NCI-H128 (cell line): ENCODE results near the gene NFIA.

Experiments
- DNase-seq: peaks from one replicate; lab custom pipeline; 2025; ENCODE audit not compliant: unreplicated experiment; lab: John Stamatoyannopoulos, UW

NFIA gene

GRCh38 chr1:61290525-61290924 lies 208.2 kb downstream of the NFIA start:
- DNase-seq: no peak

- no peak for DNase-seq
These were observed 210.8 kb downstream of the NFIA start for GRCh38 chr1:61293197-61293596.

GRCh38 chr1:61293986-61294504 lies 211.7 kb downstream of the NFIA start:
- no peak for DNase-seq

GRCh38 chr1:61294930-61295329 lies 212.6 kb downstream of the NFIA start:
- DNase-seq: no peak

- DNase-seq: no peak
These were observed 213.6 kb downstream of the NFIA start for GRCh38 chr1:61295818-61296537.

GRCh38 chr1:61297887-61298286 lies 215.5 kb downstream of the NFIA start:
- DNase-seq: no peak

GRCh38 chr1:61299463-61299862 lies 217.1 kb downstream of the NFIA start:
- DNase-seq: no peak

GRCh38 chr1:61300899-61301298 lies 218.5 kb downstream of the NFIA start:
- no peak for DNase-seq

- no peak for DNase-seq
These were observed 219.7 kb downstream of the NFIA start for GRCh38 chr1:61301824-61302657.

GRCh38 chr1:61307422-61308142 lies 225.2 kb downstream of the NFIA start:
- DNase-seq: no peak

- no peak for DNase-seq
These were observed 227.7 kb downstream of the NFIA start for GRCh38 chr1:61310057-61310456.

- DNase-seq: no peak
These were observed 228.2 kb downstream of the NFIA start for GRCh38 chr1:61310538-61310937.

- DNase-seq: no peak
These were observed 231.6 kb downstream of the NFIA start for GRCh38 chr1:61313906-61314422.

- no peak for DNase-seq
These were observed 232.7 kb downstream of the NFIA start for GRCh38 chr1:61315011-61315410.

- no peak for DNase-seq
These were observed 234.1 kb downstream of the NFIA start for GRCh38 chr1:61316493-61316892.

- no peak for DNase-seq
These were observed 236.2 kb downstream of the NFIA start for GRCh38 chr1:61318319-61319125.

GRCh38 chr1:61320575-61320974 lies 238.2 kb downstream of the NFIA start:
- DNase-seq: no peak

GRCh38 chr1:61322008-61322744 lies 239.8 kb downstream of the NFIA start:
- DNase-seq: no peak

GRCh38 chr1:61322769-61323168 lies 240.4 kb downstream of the NFIA start:
- no peak for DNase-seq
